ENCODE measurements around the gene BSND.

GRCh38 chr1:55001311-55001710, 2.6 kb downstream of the BSND start:
- TF ChIP-seq EZH2 (IDR thresholded peaks at IDR 0.05; ENCODE audit: borderline replicate concordance) = no peak
- no peak for TF ChIP-seq CTCF (IDR thresholded peaks at IDR 0.05; ENCODE audit: poor library complexity)
